Immature natural killer cell (primary cell): Measurements from ENCODE around the gene KIAA0513. TPM values are rescaled to one million over a fixed set of nuclear protein-coding genes. Genes with fewer than 3 reads are reported as not detected.
A peak's percentile ranks its signal among the peaks of the same experiment; 100 is the strongest.

ENCODE experiments used
- DNase-seq, 3 donors: peaks; one replicate each; pipeline ENCODE4 v3.0.0; 2022; ENCODE audit warnings: mixed read lengths in 1 of 3
- H3K27ac Mint-ChIP-seq, 6 donors: one replicate each; pipeline ENCODE4 v1.8.0; 2020; ENCODE audit warnings: mixed read lengths in 6 of 6, mild to moderate bottlenecking in 5 of 6, inconsistent platforms in 4 of 6, moderate library complexity in 3 of 6
- H3K27me3 Mint-ChIP-seq, 3 donors: one replicate each; pipeline ENCODE4 v1.8.0; 2020 to 2021; ENCODE audit warnings: low read depth in 3 of 3, mild to moderate bottlenecking in 3 of 3, mixed read lengths in 3 of 3, moderate library complexity in 3 of 3, inconsistent platforms in 1 of 3
- H3K36me3 Mint-ChIP-seq, 3 donors: one replicate each; pipeline ENCODE4 v1.8.0; 2020; ENCODE audit warnings: mixed read lengths in 3 of 3, inconsistent platforms in 2 of 3, mild to moderate bottlenecking in 2 of 3
- H3K4me1 Mint-ChIP-seq, 2 donors: one replicate each; pipeline ENCODE4 v1.8.0; 2020; ENCODE audit warnings: inconsistent platforms in 2 of 2, mild to moderate bottlenecking in 2 of 2, mixed read lengths in 2 of 2, moderate library complexity in 1 of 2
- H3K4me3 Mint-ChIP-seq, 5 donors: one replicate each; pipeline ENCODE4 v1.8.0; 2020; ENCODE audit warnings: mild to moderate bottlenecking in 5 of 5, mixed read lengths in 5 of 5, inconsistent platforms in 3 of 5, moderate library complexity in 3 of 5
- H3K9me3 Mint-ChIP-seq, 6 donors: one replicate each; pipeline ENCODE4 v1.8.0; 2020; ENCODE audit warnings: mild to moderate bottlenecking in 6 of 6, mixed read lengths in 6 of 6, inconsistent platforms in 4 of 6, moderate library complexity in 3 of 6
- polyA plus RNA-seq, 3 donors: library from polyadenylated mRNA; unstranded; fragments of 300-500 nt; fragmentation: Illumina TruSeq; gene quantifications; one replicate each; pipeline ENCODE4 v1.2.3, GENCODE V29; 2021

KIAA0513 gene
- polyA plus RNA-seq, 3 donors from 2014 or later: 0.11 to 8.7 (median 4.4) TPM

DNA sequence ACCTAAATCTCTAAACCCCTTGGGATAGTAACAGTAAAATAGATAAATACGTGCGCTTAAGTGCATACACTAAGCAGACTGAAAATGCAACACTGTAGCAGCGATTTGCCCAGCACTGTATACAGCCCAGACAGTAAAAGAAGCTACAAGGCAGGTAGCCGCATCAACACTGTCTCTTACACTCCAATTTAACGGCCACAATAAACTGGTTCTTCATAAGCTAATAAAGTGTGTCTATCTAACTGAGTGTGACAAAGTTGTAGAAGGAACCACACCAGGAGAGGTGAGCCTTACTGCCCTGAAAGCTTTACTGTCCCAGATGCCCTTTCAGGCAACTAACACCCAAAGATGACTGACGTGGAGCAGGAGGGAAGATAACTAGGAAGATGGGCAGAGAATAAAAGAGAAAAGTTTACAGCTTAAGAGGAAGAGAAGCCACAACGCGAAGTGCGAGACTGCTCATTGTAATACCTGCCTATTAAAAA is 17.1 kb upstream of the KIAA0513 start:
- no peak for DNase-seq
- Mint-ChIP-seq H3K27ac (peak overlapping the region; percentile 98 to 100 (median 100)), H3K9me3 (no peaks in the 10 kb centered on the region), H3K27me3 (peaks cover 12 to 19% (median 13%) of the 10 kb centered on the region in 3 donors), H3K36me3 (peaks cover 3 to 4% (median 3%) of the 10 kb centered on the region in 3 donors), H3K4me1 (peaks cover 47 to 51% of the 10 kb centered on the region in 2 donors), H3K4me3 (peak overlapping the region; percentile 96 to 100 (median 99))

DNA sequence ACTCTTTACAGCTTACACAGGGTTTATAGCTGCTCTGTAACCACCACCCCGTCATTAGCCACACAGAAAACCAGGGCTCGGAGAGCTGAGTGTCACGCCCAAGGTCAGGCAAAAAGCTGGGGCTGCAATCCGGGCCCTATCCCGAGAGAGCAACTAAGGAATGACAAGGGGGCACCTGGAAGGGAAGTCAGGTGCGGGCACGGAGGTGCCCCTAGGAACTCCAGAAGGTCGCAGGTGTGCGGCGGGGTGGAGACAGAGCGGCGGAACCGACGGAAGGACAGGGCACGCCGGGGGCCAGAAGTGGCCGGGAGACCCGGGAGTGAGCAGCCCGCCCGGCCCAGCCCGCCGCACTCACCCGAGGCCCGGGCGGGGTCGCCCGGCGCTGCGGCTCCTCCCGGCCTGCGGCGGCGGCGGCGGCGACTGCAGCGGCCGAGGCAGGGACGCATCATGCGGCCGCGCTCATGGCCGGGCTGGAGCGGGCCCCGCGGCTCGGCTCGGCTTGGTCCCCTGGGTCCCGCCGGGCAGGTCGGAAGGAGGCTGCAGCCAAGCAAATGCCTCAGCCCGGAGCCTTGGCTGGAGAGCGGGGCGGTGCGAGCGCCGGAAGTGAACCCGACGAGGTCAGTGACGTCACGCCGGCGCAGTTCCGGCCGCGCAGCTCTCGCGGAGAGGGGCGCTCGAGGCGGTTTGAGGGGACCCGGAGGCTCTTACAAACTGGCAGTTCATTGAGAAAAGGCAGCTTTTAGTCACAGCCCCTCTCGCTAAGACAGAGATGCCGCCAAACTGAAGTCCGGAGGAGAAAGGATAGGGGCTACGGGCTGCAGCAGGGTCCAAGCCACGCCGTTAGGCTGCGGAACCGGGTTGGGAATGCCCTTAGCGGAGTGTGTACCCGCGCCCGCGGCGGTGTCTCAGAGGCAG is 16.4 kb upstream of the KIAA0513 start, which contains the start of gene ZDHHC7:
ZDHHC7 (minus strand) TSS at position 605 of the 915 bp plus-strand sequence. CDS start 20,917 bp downstream, outside the sequence.
- Mint-ChIP-seq H3K4me3 (peak within 1 kb of the TSS; percentile 97 to 100 (median 99)), H3K4me1 (peaks cover 43 to 46% of the 10 kb centered on the region in 2 donors), H3K27ac (peak within 1 kb of the TSS; percentile 99 to 100 (median 100)), H3K27me3 (peaks cover 12 to 19% (median 13%) of the 10 kb centered on the region in 3 donors), H3K36me3 (peaks cover 3 to 4% (median 3%) of the 10 kb centered on the region in 3 donors), H3K9me3 (no peaks in the 10 kb centered on the region)
- DNase-seq: peak; percentile 87 to 88 (median 88)

DNA sequence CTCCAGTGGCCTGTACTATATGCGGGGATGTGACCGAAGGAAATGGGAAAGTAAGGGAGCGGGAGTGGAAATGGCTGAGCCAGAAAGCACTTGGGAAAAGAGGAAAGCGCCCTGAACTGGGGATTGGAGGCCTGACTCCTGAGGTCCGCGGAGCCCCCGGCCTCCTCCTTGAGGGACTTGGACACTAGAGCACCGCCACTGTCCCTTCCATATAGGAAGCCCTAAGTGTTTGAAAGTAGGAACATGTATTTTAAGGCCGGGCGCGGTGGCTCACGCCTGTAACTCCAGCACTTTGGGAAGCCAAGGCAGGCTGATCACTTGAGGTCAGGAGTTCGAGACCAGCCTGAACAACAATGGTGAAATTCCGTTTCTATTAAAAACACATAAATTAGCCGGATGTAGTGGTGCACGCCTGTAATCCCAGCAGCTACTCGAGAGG is 15.7 kb upstream of the KIAA0513 start:
- peak overlapping the region; percentile 93 to 98 (median 95) for H3K4me3 Mint-ChIP-seq
- H3K9me3 Mint-ChIP-seq: no peaks in the 10 kb centered on the region
- H3K27me3 Mint-ChIP-seq: peaks cover 12 to 19% (median 13%) of the 10 kb centered on the region in 3 donors
- peaks cover under 1 to 3% (median under 1%) of the 10 kb centered on the region in 3 donors for H3K36me3 Mint-ChIP-seq
- H3K4me1 Mint-ChIP-seq: peaks cover 43 to 46% of the 10 kb centered on the region in 2 donors
- no peak for DNase-seq
- peak overlapping the region; percentile 96 to 100 (median 98) for H3K27ac Mint-ChIP-seq

DNA sequence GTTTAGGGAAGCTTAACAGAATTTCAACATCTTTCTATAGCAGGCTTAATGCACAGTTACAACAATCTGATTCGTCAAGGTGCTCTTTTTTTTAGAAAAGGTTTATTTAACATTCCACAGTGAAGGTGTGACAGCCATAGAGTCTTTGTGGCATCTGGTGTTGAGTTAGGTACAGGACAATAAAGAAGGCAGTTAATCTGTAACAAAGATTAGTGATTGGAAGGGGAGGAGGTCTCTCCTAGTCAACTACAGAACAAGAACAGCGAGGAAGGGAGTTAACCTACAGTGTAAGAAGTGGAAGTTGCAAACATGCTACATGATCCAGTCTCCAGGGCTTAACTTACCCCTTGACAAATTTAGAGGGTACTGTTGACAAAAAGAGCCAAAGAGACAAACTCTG is 13.3 kb upstream of the KIAA0513 start:
- Mint-ChIP-seq H3K4me1 (peaks cover 28 to 32% of the 10 kb centered on the region in 2 donors), H3K9me3 (no peaks in the 10 kb centered on the region), H3K27me3 (peaks cover 12 to 19% (median 13%) of the 10 kb centered on the region in 3 donors), H3K27ac (peak overlapping the region in 1 of 6 donors; percentile 2), H3K4me3 (no peak overlapping the region), H3K36me3 (peaks cover 0 to 3% (median 0%) of the 10 kb centered on the region in 3 donors)
- no peak for DNase-seq

DNA sequence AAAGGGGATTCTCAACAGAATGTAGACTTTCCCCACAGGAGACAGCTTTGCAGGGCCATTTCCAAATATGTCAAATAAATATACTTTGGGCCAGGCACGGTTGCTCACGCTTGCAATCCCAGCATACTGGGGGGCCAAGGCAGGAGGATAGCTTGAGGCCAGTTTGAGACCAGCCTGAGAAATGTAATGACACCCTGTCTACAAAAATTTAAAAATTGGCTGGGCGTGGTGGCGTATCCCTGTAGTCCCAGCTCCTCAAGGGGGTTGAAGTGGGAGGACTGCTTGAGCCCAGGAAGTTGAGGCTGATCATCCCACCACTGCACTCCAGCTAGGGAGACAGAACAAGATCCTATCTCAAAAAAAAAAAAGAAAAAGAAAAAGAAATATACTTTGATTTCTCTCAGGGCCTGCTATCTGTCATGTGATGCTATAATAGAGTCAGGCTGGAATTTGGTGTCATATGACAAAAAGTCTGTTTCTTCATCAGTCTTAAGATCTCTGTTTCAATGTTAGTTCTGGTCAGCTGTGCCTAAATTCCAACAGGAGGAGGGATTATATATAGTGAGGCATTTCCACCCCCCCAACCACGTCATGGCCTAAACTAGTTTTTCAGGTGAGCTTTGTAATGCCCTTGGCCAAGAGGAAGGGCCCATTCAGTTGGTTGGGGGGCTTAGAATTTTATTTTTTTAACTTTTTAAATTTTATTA is 12.0 kb upstream of the KIAA0513 start:
- H3K27ac Mint-ChIP-seq: no peak overlapping the region
- no peak overlapping the region for H3K4me3 Mint-ChIP-seq
- peaks cover 12 to 13% (median 13%) of the 10 kb centered on the region in 3 donors for H3K27me3 Mint-ChIP-seq
- H3K9me3 Mint-ChIP-seq: no peaks in the 10 kb centered on the region
- peaks cover 0 to 3% (median 0%) of the 10 kb centered on the region in 3 donors for H3K36me3 Mint-ChIP-seq
- no peak for DNase-seq
- peaks cover 17 to 22% of the 10 kb centered on the region in 2 donors for H3K4me1 Mint-ChIP-seq

DNA sequence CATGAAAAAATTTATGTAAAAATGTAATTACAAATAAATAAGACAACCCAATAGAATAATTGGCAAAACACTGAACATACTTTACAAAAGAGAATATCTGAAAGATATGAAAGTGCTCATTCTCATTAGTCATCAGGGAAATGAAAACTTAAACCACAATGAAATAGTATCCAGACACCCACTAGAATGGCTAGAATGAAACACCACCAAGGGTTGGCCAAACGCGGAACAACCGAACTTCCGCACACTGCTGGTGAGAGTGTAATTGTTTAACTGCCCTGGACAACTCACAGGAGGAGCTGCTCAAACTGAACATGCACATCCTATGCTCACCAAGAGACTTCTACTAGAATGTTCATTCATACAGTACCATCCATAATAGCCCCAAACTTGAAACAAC is 10.4 kb upstream of the KIAA0513 start:
- Mint-ChIP-seq H3K9me3 (no peaks in the 10 kb centered on the region), H3K4me1 (peaks cover 8 to 12% of the 10 kb centered on the region in 2 donors), H3K4me3 (peak overlapping the region in 1 of 5 donors; percentile 21), H3K36me3 (no peaks in the 10 kb centered on the region), H3K27me3 (peaks cover 2 to 6% (median 5%) of the 10 kb centered on the region in 3 donors), H3K27ac (peak overlapping the region in 1 of 6 donors; percentile 43)
- DNase-seq: no peak

DNA sequence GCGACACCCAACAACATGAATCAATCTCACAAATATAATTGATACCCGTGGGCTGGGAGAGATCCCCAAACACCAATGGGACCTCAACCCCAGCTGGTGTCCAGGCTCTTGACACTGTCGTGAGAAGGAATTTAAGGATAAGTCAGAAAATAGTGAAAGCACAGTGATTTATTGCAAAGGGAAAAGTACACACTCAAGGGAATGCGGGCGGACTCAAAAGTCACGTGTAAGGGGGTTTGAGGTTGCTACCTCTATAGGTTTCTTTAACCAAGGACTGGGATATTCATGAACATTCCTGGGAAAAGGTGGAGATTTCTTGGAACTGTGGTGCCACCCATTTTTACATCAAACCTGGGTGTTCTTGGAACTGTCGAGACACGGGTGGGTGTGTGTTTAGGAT is 10.0 kb upstream of the KIAA0513 start:
- no peak overlapping the region for H3K4me3 Mint-ChIP-seq
- DNase-seq: no peak
- H3K27ac Mint-ChIP-seq: peak overlapping the region in 1 of 6 donors; percentile 43
- H3K36me3 Mint-ChIP-seq: no peaks in the 10 kb centered on the region
- peaks cover 6 to 12% of the 10 kb centered on the region in 2 donors for H3K4me1 Mint-ChIP-seq
- peaks cover 0 to 5% (median 4%) of the 10 kb centered on the region in 3 donors for H3K27me3 Mint-ChIP-seq
- no peaks in the 10 kb centered on the region for H3K9me3 Mint-ChIP-seq

DNA sequence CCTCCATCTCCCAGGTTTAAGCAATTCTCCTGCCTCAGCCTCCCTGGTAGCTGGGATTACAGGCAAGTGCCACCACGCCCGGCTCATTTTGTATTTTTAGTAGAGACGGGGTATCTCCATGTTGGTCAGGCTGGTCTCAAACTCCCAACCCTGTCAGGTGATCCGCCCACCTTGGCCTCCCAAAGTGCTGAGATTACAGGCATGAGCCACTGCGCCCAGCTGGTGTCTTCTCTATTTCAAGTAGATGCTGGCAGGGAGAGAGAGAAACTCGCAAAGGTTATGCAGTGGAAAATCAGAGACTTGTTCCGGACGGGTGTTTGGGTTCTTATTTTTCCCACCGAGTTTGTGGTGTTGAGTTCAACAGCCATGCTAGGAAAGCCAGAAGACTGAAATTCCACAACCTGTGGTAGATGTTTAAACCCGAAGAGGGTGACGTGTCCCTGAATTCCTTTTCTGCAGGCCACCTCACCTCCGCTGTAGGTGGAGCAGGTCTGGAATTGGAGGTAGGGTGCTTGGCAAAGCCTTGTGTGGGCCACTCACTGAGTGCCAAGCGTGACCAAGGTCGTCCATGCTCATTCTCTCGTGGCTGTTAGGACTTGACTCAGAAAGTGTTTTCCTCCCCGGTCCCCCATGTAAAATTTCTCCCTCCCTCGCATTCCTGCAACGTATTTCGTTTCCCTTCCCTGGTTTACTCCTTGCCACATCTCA is 8.9 kb upstream of the KIAA0513 start:
- peaks cover 6 to 12% of the 10 kb centered on the region in 2 donors for H3K4me1 Mint-ChIP-seq
- H3K27me3 Mint-ChIP-seq: peaks cover 0 to 5% (median 4%) of the 10 kb centered on the region in 3 donors
- H3K36me3 Mint-ChIP-seq: no peaks in the 10 kb centered on the region
- no peak overlapping the region for H3K4me3 Mint-ChIP-seq
- DNase-seq: no peak
- H3K9me3 Mint-ChIP-seq: no peaks in the 10 kb centered on the region
- peak overlapping the region in 1 of 6 donors; percentile 4 for H3K27ac Mint-ChIP-seq

DNA sequence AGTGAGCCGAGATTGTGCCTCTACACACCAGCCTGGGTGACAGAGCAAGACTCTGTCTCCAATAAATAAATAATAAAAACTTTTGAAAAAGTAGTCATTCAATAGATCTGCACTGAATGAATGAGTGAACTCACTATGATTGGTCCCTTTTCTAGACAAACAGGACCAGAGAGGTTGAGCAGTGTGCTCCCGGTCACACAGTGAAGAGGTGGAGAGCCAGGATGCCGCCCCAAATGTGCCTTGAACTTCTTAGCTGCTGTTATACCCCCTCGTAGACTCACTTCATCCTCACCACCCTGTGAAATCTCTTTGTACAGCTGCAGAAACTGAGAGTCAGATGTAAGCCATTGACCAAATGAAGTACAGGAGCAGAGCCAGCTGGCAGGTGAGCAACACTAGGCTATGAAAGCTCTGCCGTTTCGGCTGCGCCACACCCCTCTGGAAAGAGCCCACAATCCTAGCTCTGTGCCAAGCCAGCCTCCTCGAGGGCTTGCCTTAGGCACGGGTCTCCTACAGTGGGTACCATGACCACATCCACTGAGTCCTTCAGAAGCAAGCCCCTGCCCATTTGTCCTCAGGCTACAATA is 7.8 kb upstream of the KIAA0513 start:
- DNase-seq: no peak
- no peaks in the 10 kb centered on the region for H3K9me3 Mint-ChIP-seq
- H3K4me3 Mint-ChIP-seq: no peak overlapping the region
- no peak overlapping the region for H3K27ac Mint-ChIP-seq
- H3K4me1 Mint-ChIP-seq: peaks cover 6 to 12% of the 10 kb centered on the region in 2 donors
- peaks cover 0 to 4% (median under 1%) of the 10 kb centered on the region in 3 donors for H3K27me3 Mint-ChIP-seq
- no peaks in the 10 kb centered on the region for H3K36me3 Mint-ChIP-seq

DNA sequence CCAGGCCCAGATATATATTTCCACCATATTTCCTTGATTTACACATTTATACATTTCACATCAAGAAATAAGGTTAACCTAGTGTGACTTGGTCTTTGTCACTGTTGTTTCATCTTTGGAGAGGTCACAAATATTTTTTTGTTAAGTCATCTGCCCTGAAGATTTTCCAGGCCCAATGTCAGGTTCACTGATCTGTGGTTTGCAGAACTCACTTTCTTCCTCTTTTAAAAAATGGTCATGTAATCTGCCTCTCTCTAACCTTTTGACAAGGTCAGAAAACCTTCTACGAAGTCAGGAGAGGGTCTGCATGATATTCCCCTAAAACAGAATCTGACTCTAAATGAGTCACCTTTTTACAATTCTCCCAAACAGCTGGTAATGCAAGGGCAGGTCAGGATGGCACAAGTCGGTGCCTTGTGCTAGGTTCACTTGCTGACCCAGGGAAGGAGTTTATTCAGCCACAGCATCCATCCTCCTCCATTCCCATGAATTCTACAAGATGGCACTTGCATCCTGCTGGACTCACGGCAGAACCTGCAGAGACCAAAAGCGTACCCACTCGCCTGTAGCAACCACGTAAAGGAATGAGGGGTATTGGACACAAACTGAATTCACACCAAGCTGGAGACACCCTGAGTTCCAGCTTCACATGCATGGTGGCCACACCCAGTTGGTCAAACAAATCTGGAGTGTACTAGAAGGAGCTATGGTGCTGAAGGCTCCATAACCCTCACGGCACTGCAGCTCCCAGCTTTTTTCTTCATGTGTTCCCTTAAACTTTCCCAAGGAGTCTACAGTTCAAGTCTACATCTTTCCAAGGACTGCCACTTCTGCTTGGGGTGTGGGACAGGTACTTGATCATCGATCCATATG is 1.6 kb upstream of the KIAA0513 start:
- peak overlapping the region; percentile 78 to 94 (median 90) for H3K4me3 Mint-ChIP-seq
- H3K27me3 Mint-ChIP-seq: peaks cover 6 to 16% (median 14%) of the 10 kb centered on the region in 3 donors
- peak overlapping the region in 5 of 6 donors; percentile 26 to 81 (median 61) for H3K27ac Mint-ChIP-seq
- H3K36me3 Mint-ChIP-seq: no peaks in the 10 kb centered on the region
- H3K9me3 Mint-ChIP-seq: no peaks in the 10 kb centered on the region
- peaks cover 35 to 36% of the 10 kb centered on the region in 2 donors for H3K4me1 Mint-ChIP-seq
- DNase-seq: no peak

DNA sequence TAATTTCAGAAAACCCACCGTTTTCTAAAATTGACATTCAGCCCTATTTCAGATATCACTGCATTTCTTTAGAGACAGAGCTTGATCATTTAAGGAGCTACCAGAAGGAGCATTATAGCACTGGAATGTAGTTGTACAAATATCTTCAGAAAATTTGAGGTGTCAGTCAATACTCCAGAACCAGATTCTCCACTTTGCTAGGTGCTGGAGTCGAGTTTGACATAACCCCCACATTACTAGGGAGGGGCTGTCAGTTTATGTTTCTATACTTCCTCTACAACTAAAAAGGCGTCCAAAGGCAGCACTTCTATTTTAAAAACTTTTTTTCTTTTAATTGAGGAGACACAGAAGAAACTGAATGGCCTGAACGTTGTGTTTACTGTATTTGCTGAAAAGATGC is 892 bp upstream of the KIAA0513 start:
- Mint-ChIP-seq H3K4me3 (peak overlapping the region; percentile 78 to 94 (median 90)), H3K27ac (peak overlapping the region; percentile 43 to 88 (median 73)), H3K27me3 (peaks cover 6 to 16% (median 10%) of the 10 kb centered on the region in 3 donors), H3K36me3 (peaks cover 0 to 3% (median 0%) of the 10 kb centered on the region in 3 donors), H3K9me3 (no peaks in the 10 kb centered on the region), H3K4me1 (peaks cover 35 to 36% of the 10 kb centered on the region in 2 donors)
- DNase-seq: no peak
